Esophagus mucosa (tissue), 1 donor: ENCODE measurements around the gene CABP2. TPM values are rescaled to one million over a fixed set of nuclear protein-coding genes. Genes with fewer than 3 reads are reported as not detected.
A peak's percentile ranks its signal among the peaks of the same experiment; 100 is the strongest.

Experiments
- ATAC-seq: fragments of 200-7000 bp; cut with Tn5 transposase; one replicate; pipeline ENCODE4 v1.9.1; 2020
- total RNA-seq: library from RNA; stranded (reverse); gene quantifications from one replicate; pipeline ENCODE4 v1.2.4, GENCODE V29; 2023
- donor health status: DM: yes; HTN: yes; CAD: no.

The CABP2 gene
- total RNA-seq, 1 donor from 2014 or later, result not detected

GRCh38 chr11:67507242-67507863 is 15.9 kb downstream of the CABP2 start:
- ATAC-seq, result no peak

GRCh38 chr11:67506426-67507051 is 16.7 kb downstream of the CABP2 start:
- no peak for ATAC-seq

- peak; percentile 73 for ATAC-seq
Observed at GRCh38 chr11:67505605-67506396, 17.4 kb downstream of the CABP2 start.

- peak; percentile 41 for ATAC-seq
Observed at GRCh38 chr11:67504950-67505581, 18.2 kb downstream of the CABP2 start, which contains the start of gene PITPNM1. Gene PITPNM1 (minus strand): TSS chr11:67505363. CDS start chr11:67504180, 1,183 bp downstream.

- ATAC-seq, result no peak
Observed at GRCh38 chr11:67504005-67504949, 19.0 kb downstream of the CABP2 start.

GRCh38 chr11:67503119-67504004 is 19.9 kb downstream of the CABP2 start:
- no peak for ATAC-seq

- no peak for ATAC-seq
Observed at GRCh38 chr11:67502328-67502979, 20.8 kb downstream of the CABP2 start.

- ATAC-seq, result no peak
Observed at GRCh38 chr11:67501854-67502253, 21.4 kb downstream of the CABP2 start.

GRCh38 chr11:67500831-67501715 is 22.2 kb downstream of the CABP2 start:
- ATAC-seq, result no peak

GRCh38 chr11:67500484-67500821 is 22.8 kb downstream of the CABP2 start:
- no peak for ATAC-seq

GRCh38 chr11:67499808-67500483 is 23.3 kb downstream of the CABP2 start:
- ATAC-seq, result no peak

- ATAC-seq, result no peak
Observed at GRCh38 chr11:67498544-67498972, 24.7 kb downstream of the CABP2 start.

- ATAC-seq, result no peak
Observed at GRCh38 chr11:67497656-67498291, 25.5 kb downstream of the CABP2 start.

GRCh38 chr11:67496113-67496512 is 27.1 kb downstream of the CABP2 start:
- no peak for ATAC-seq

GRCh38 chr11:67495234-67496005 is 27.8 kb downstream of the CABP2 start:
- ATAC-seq, result no peak

- no peak for ATAC-seq
Observed at GRCh38 chr11:67494371-67495233, 28.6 kb downstream of the CABP2 start.
